Smooth muscle cell (in vitro differentiated cells): ENCODE data around the gene RHEX. TPM values are rescaled to one million over a fixed set of nuclear protein-coding genes. Genes with fewer than 3 reads are reported as not detected.

Source experiments
- DNase-seq: peaks from one replicate; lab custom pipeline; 2025; ENCODE audit not compliant: unreplicated experiment; lab: John Stamatoyannopoulos, UW
- H2AFZ ChIP-seq: fragments of 200-600 bp; sonication (generic); 2 replicates; pipeline ENCODE4 v1.6.0; 2016; ENCODE audit warnings: antibody characterized with exemption, low read depth, mild to moderate bottlenecking
- H3F3A ChIP-seq: fragments of 200-600 bp; sonication (generic); 2 replicates; pipeline ENCODE4 v1.6.0; 2017; ENCODE audit warnings: antibody characterized with exemption, low read depth
- H3K27ac ChIP-seq: fragments of 200-600 bp; sonication (generic); 2 replicates; pipeline ENCODE4 v1.5.1; 2016; ENCODE audit warnings: low read depth, mild to moderate bottlenecking
- H3K27me3 ChIP-seq: fragments of 200-600 bp; sonication (generic); 2 replicates; pipeline ENCODE4 v1.6.1; 2016; ENCODE audit warnings: low read depth, mild to moderate bottlenecking
- H3K36me3 ChIP-seq: fragments of 200-600 bp; sonication (generic); 2 replicates; pipeline ENCODE4 v1.5.1; 2016; ENCODE audit warnings: low read depth
- H3K4me1 ChIP-seq: fragments of 200-600 bp; sonication (generic); 2 replicates; pipeline ENCODE4 v1.5.1; 2016; ENCODE audit warnings: low read depth
- H3K4me2 ChIP-seq: fragments of 200-600 bp; sonication (generic); 2 replicates; pipeline ENCODE4 v1.6.0; 2016; ENCODE audit warnings: mild to moderate bottlenecking
- H3K4me3 ChIP-seq: fragments of 200-600 bp; sonication (generic); 2 replicates; pipeline ENCODE4 v1.5.1; 2016; ENCODE audit warnings: mild to moderate bottlenecking
- H3K79me2 ChIP-seq: fragments of 200-600 bp; sonication (generic); 2 replicates; pipeline ENCODE4 v1.6.0; 2016; ENCODE audit warnings: low read depth, mild to moderate bottlenecking
- H3K9ac ChIP-seq: fragments of 200-600 bp; sonication (generic); 2 replicates; pipeline ENCODE4 v1.6.0; 2016; ENCODE audit warnings: low read depth
- H3K9me3 ChIP-seq: fragments of 200-600 bp; sonication (generic); replicated peaks from 2 replicates; pipeline ENCODE4 v1.5.1; 2016; ENCODE audit warnings: low read depth
- H4K20me1 ChIP-seq: fragments of 200-600 bp; sonication (generic); 2 replicates; pipeline ENCODE4 v1.6.0; 2016; ENCODE audit warnings: low read depth
- WGBS: methylation state at CpG from one replicate; pipeline ENCODE4 v1.1.7; 2016; ENCODE audit warnings: low lambda C conversion rate; 5-methylcytosine and 5-hydroxymethylcytosine counted together
- polyA plus RNA-seq: library from polyadenylated mRNA; unstranded; fragments of >200 nt; fragmentation: Nextera tagmentation; extraction: Ambion mirVana; gene quantifications from 2 replicates; pipeline ENCODE4 v1.2.1, GENCODE V29; 2016
- total RNA-seq: library from RNA; depleted of rRNA; stranded (reverse); fragments of >200 nt; gene quantifications from 2 replicates; pipeline ENCODE4 v1.2.3, GENCODE V29; 2014
- TF ChIP-seq, protein P1 (sequence below): fragments of 200-600 bp; sonication (generic); IDR thresholded peaks from 2 replicates; pipeline ENCODE4 v1.5.1; 2017; ENCODE audit warnings: borderline replicate concordance, mild to moderate bottlenecking, antibody characterized with exemption; ENCODE audit not compliant: insufficient read depth, poor library complexity, severe bottlenecking

Gene RHEX
- total and polyA plus RNA-seq, 2 experiments from 2014 or later: not detected

DNA sequence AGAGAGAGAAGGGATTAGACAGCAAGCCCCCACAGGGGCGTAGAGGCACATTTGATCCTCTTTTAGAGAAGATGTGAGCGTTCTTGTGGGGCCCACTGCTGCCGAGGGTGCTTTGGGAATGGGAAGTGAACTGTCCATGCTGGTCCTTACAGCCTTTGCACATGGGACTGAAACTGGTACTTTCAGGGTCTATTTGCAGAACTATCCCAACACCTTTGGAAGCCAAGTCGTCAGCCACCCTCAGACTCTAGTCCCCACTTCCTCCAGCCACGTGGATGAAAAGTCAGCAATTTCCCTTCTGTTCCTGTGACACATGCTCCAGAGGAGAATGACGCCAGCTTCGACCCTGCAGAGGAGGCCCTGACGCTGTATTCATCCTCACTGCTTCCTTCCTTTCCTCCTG lies 47.2 kb upstream of the RHEX start:
- H2AFZ ChIP-seq: no peak overlapping the region
- H3K4me1 ChIP-seq: peaks cover 20% of the 10 kb centered on the region
- no peaks in the 10 kb centered on the region for H3K27me3 ChIP-seq
- peaks cover 1% of the 10 kb centered on the region for H4K20me1 ChIP-seq
- no peaks in the 10 kb centered on the region for H3K9me3 ChIP-seq
- no peaks in the 10 kb centered on the region for H3K79me2 ChIP-seq
- no peak for DNase-seq
- H3K36me3 ChIP-seq: no peaks in the 10 kb centered on the region
- 71% methylated on average over 8 of the region's 8 CpGs for WGBS
- no peak overlapping the region for H3K27ac ChIP-seq
- peaks cover 26% of the 10 kb centered on the region for H3F3A ChIP-seq
- TF ChIP-seq, protein P1, sequence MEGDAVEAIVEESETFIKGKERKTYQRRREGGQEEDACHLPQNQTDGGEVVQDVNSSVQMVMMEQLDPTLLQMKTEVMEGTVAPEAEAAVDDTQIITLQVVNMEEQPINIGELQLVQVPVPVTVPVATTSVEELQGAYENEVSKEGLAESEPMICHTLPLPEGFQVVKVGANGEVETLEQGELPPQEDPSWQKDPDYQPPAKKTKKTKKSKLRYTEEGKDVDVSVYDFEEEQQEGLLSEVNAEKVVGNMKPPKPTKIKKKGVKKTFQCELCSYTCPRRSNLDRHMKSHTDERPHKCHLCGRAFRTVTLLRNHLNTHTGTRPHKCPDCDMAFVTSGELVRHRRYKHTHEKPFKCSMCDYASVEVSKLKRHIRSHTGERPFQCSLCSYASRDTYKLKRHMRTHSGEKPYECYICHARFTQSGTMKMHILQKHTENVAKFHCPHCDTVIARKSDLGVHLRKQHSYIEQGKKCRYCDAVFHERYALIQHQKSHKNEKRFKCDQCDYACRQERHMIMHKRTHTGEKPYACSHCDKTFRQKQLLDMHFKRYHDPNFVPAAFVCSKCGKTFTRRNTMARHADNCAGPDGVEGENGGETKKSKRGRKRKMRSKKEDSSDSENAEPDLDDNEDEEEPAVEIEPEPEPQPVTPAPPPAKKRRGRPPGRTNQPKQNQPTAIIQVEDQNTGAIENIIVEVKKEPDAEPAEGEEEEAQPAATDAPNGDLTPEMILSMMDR: no peak
- no peak overlapping the region for H3K4me3 ChIP-seq
- H3K4me2 ChIP-seq: no peak overlapping the region
- H3K9ac ChIP-seq: no peak overlapping the region

DNA sequence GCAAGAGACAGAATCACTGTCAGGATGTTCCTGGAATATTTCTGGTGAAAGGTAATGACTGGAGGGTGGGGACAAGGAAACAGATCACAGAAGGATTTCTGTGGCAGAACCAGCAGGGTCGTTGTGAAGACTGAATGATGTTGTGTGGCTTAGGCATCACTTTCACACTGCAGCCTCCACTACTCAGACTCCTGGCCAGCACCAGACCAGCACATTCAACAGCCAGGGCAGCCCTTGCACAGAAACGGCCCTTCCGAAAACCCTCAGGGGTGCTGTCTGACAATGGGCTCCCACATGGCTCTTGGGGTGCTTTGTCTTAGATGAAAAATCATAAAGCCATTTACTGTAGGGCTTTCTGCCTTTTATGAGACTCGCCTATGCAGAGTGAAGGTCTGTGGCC lies 46.0 kb upstream of the RHEX start:
- WGBS: 77% methylated on average over 4 of the region's 4 CpGs

DNA sequence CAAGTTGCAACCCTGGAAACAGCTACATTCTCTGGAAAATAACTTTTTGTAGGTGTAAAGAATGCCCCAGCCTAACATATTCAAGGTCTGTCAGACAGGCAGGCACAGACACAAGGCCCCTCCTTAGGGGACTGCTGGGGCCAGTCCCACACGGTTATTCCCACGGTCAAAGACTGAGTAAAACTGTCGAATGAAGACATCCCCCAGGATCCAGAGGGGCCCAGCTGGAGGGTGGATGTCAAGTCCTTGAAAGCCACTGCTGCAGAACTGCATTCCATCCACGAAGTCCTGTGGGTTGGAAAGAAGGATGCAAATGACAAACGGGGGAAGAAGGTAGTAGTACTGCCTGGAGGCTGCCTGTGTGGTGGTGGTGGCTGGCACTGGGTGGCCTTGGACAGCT lies 42.9 kb upstream of the RHEX start:
- no peaks in the 10 kb centered on the region for H3K27me3 ChIP-seq
- no peaks in the 10 kb centered on the region for H3F3A ChIP-seq
- H3K36me3 ChIP-seq: no peaks in the 10 kb centered on the region
- no peak overlapping the region for H3K27ac ChIP-seq
- DNase-seq: no peak
- peak overlapping the region; percentile 66 for H2AFZ ChIP-seq
- 18% methylated on average over 5 of the region's 5 CpGs for WGBS
- TF ChIP-seq, protein P1: no peak
- no peaks in the 10 kb centered on the region for H3K79me2 ChIP-seq
- no peak overlapping the region for H3K4me2 ChIP-seq
- no peaks in the 10 kb centered on the region for H4K20me1 ChIP-seq
- H3K4me3 ChIP-seq: no peak overlapping the region
- no peaks in the 10 kb centered on the region for H3K4me1 ChIP-seq
- H3K9ac ChIP-seq: no peak overlapping the region
- H3K9me3 ChIP-seq: no peaks in the 10 kb centered on the region

More for the DNA sequence above, 46.0 kb upstream of the RHEX start:
- H3K27me3 ChIP-seq: no peaks in the 10 kb centered on the region
- no peak overlapping the region for H2AFZ ChIP-seq
- TF ChIP-seq, protein P1: no peak
- no peak for DNase-seq
- no peak overlapping the region for H3K27ac ChIP-seq
- no peaks in the 10 kb centered on the region for H3K9me3 ChIP-seq
- H3K4me2 ChIP-seq: no peak overlapping the region
- no peak overlapping the region for H3K9ac ChIP-seq
- peaks cover 14% of the 10 kb centered on the region for H3K4me1 ChIP-seq
- H3K79me2 ChIP-seq: no peaks in the 10 kb centered on the region
- peaks cover 22% of the 10 kb centered on the region for H3F3A ChIP-seq
- H3K36me3 ChIP-seq: no peaks in the 10 kb centered on the region
- no peaks in the 10 kb centered on the region for H4K20me1 ChIP-seq
- no peak overlapping the region for H3K4me3 ChIP-seq

DNA sequence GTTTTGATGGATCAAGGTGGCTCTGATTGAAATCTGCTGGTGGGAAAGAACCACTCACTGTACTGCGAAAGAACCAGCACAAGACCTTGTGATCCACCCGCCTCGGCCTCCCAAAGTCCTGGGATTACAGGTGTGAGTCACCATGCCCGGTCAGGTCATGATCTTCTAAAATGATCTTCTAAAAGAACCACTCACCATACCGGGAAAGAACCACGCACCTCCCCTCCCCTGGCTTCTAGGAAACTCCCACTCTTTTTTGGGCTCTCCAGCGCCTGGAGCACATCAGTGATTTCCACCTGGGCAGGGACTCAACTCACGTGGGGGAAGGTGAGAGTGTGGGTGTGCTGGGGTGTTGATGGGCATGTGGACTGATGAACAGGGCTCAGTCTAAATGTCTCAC lies 41.9 kb upstream of the RHEX start:
- H3K9me3 ChIP-seq: no peaks in the 10 kb centered on the region
- 77% methylated on average over 8 of the region's 8 CpGs for WGBS
- DNase-seq: no peak

More for the DNA sequence above, 41.9 kb upstream of the RHEX start:
- Histone ChIP-seq H3K4me3 (no peak overlapping the region), H3K4me2 (no peak overlapping the region), H4K20me1 (no peaks in the 10 kb centered on the region), H3K4me1 (no peaks in the 10 kb centered on the region), H3K27me3 (no peaks in the 10 kb centered on the region), H3K9ac (no peak overlapping the region), H2AFZ (no peak overlapping the region), H3F3A (no peaks in the 10 kb centered on the region), H3K79me2 (no peaks in the 10 kb centered on the region), H3K27ac (no peak overlapping the region), H3K36me3 (no peaks in the 10 kb centered on the region)
- TF ChIP-seq, protein P1: no peak
